Measurements from ENCODE around the gene TEX14.

The TEX14 gene

GRCh38 chr17:58671969-58672368 is 19.9 kb downstream of the TEX14 start:
- H3K27ac ChIP-seq: no peak overlapping the region
- no peak for TF ChIP-seq CTCF (IDR thresholded peaks at IDR 0.05)
- no peak for TF ChIP-seq ZFX (IDR thresholded peaks at IDR 0.05; ENCODE audit: borderline replicate concordance)

GRCh38 chr17:58669853-58670252 is 22.0 kb downstream of the TEX14 start:
- TF ChIP-seq CTCF (IDR thresholded peaks at IDR 0.05) (no peak), ZFX (IDR thresholded peaks at IDR 0.05; ENCODE audit: borderline replicate concordance) (no peak)
- no peak overlapping the region for H3K27ac ChIP-seq

- H3K27ac ChIP-seq: peak overlapping the region; percentile 92
- TF ChIP-seq CTCF (IDR thresholded peaks at IDR 0.05) (no peak), ZFX (IDR thresholded peaks at IDR 0.05; ENCODE audit: borderline replicate concordance) (no peak)
Observed at GRCh38 chr17:58668598-58668935, 23.3 kb downstream of the TEX14 start.

- no peak for TF ChIP-seq ZFX (IDR thresholded peaks at IDR 0.05; ENCODE audit: borderline replicate concordance)
- TF ChIP-seq CTCF (IDR thresholded peaks at IDR 0.05): no peak
- peak overlapping the region; percentile 92 for H3K27ac ChIP-seq
Observed at GRCh38 chr17:58667934-58668597, 23.8 kb downstream of the TEX14 start.

- no peak for TF ChIP-seq ZFX (IDR thresholded peaks at IDR 0.05; ENCODE audit: borderline replicate concordance)
- TF ChIP-seq CTCF (IDR thresholded peaks at IDR 0.05): no peak
- peak overlapping the region; percentile 92 for H3K27ac ChIP-seq
Observed at GRCh38 chr17:58666858-58667267, 25.0 kb downstream of the TEX14 start.

GRCh38 chr17:58665946-58666857 is 25.6 kb downstream of the TEX14 start:
- H3K27ac ChIP-seq: peak overlapping the region; percentile 92
- TF ChIP-seq CTCF (IDR thresholded peaks at IDR 0.05) (no peak), ZFX (IDR thresholded peaks at IDR 0.05; ENCODE audit: borderline replicate concordance) (no peak)

GRCh38 chr17:58664302-58664701 is 27.5 kb downstream of the TEX14 start:
- TF ChIP-seq CTCF (IDR thresholded peaks at IDR 0.05): no peak

More at GRCh38 chr17:58664302-58664701, 27.5 kb downstream of the TEX14 start:
- H3K27ac ChIP-seq: 0 out of 2 replicates have a peak overlapping the region, but pooled peaks have one; percentile 17

All from 22Rv1 (cell line).